Activated CD4-positive, alpha-beta T cell treated with anti-CD3 and anti-CD28 coated beads for 48 hours (primary cell): Measurements from ENCODE around the gene ADGRA1.
"Not testable (repeated sequence)": the region's sequence is repeated elsewhere in the genome, so short reads cannot be mapped to it uniquely, and the experiment has no call there.

Experiments
- DNase-seq: peaks from one replicate; pipeline ENCODE4 v3.0.0-alpha.2; 2020

The ADGRA1 gene

GRCh38 chr10:133097961-133098360, 10.2 kb downstream of the ADGRA1 start:
- DNase-seq, result no peak

- no peak for DNase-seq
Measured at GRCh38 chr10:133098426-133099124, 10.9 kb downstream of the ADGRA1 start.

DNA sequence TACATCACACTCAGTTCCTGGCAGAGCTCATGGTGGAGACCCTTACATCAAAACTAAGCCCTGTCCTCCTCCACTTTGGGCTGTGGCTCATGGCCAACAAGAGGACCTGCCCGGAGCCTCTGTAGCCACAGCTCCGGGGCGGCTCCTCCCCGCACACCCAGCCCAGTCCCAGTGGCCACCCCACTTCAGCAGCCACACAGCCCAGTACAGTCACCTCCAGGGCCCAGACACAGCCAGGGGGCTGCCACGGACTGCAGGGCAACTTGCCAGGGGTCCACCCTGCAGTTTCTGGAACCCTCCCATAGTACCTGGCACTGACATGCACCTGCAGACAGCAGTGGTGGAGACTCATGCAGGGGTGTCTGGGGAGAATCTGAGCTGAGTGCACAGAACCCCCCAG, 11.8 kb downstream of the ADGRA1 start:
- no peak for DNase-seq

DNA sequence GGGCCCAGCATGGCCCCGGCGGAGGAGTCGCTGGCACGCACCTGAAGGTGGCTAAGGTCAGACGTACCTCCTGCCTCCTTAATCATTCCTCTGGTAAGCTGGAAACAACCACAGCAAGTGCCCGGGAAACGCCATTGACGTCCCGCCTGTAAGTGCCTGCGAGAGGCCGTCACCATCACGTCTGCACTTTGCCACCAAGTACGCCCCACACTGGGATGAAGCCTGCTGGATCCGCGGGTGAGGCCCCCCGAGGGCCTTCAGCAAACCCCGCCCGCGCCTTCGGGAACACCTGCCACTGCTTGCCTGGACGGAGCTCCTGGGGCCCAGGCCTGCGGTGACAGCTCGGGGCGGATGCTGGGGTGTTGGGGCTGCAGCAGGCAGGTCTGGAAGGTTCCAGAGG, 12.5 kb downstream of the ADGRA1 start:
- no peak for DNase-seq

DNA sequence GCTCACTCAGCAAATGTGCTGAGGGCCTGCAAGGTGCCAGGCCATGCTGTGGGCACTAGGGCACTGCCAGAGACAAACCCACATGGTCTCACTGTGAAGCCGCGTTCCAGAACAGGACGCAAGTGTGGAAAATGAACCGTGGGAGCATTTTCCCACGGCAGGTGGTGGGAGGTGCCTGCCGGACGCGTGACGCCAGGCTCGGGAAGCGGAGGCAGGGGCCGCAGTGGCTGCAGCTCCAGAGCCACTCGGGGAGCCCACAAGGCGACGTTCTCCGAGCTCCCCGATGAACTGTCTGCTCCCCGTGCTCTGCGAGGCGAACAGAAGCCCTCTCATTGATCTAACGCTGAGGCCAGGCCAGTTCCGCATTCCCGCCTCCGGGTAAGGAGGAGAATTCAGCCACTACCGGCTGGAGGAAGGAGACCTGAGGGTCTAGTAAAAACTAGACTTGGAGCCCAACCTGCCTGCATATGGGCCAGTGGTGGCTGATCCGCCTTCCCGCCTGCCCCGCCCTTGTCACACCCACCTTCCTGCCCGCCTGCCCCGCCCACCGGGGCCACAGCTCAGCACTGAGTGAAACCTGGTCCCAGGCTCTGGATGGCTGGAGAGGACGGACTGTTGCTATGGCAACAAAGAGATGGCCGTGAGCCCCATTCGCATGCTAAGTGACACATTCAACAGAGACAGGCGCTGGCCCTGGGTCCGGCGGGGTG, 13.1 kb downstream of the ADGRA1 start:
- peak; percentile 50 for DNase-seq

DNA sequence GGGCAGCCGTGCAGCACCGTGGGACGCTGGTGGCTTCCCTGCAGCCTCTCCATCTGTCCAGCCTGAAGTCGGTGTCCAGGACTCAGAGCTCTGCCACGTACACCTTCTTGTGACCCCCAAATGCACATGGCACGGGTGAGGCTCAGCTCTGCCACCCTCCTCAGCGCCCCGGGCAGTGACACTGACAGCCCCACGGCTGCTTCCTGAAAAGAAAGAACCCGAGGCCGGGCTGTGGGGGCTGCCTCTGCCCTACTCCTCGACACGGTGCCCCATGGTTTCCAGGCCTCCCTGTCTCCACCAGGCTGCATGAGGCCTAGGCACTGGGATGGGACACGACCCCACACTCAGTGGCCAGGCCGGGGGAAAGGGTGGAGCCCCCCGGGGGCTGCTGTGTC, 13.7 kb downstream of the ADGRA1 start:
- DNase-seq, result no peak

GRCh38 chr10:133102415-133103095, 14.8 kb downstream of the ADGRA1 start:
- no peak for DNase-seq

GRCh38 chr10:133103311-133103910, 15.7 kb downstream of the ADGRA1 start:
- no peak for DNase-seq

DNA sequence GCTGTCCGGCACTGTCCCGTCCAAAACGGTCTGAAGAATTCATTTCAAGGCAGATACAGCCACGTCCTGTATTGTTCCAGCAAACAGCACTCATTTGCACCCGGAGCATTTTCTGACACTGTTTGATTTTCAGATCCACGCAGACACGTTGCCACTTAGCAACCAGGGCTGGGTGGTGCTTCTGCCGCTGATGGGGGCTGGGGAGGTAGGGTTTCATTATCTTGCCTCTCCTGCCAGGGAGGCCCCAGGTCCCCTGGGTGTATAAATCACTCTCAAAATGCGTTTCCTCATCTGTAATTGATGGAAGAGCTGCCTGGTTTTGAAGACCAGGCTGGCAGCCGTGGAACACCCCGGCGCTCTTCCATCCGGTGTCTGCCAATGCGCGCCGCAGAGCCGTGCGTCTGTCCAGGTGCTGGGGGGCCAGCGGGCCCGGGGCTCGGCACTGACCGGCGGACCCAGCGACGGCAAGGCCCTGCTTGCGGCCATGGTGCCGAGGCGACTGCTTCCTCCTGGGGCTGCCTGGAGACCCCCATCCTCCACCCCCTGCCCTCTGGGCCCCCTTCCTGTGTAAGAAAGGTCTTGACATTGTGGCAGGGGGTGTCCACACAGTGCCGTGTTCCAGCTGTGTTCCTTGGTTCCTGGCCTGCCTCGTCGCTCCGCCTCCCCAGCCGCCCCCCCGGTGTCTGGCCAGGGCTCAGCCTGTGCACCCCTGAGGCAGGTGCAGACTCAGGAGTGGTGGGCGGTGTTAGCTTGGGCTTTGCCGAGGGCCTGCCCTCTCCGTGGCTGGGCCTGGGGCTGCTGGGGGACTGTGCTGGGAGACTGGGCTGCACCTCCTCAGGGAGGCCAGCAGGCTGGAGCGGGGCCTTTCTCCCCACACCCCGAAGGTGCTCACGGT, 16.6 kb downstream of the ADGRA1 start:
- DNase-seq, result no peak

GRCh38 chr10:133104963-133105640, 17.4 kb downstream of the ADGRA1 start:
- DNase-seq, result no peak

- no peak for DNase-seq
Measured at GRCh38 chr10:133105686-133106390, 18.1 kb downstream of the ADGRA1 start.

GRCh38 chr10:133106516-133106915, 18.8 kb downstream of the ADGRA1 start:
- no peak for DNase-seq

DNA sequence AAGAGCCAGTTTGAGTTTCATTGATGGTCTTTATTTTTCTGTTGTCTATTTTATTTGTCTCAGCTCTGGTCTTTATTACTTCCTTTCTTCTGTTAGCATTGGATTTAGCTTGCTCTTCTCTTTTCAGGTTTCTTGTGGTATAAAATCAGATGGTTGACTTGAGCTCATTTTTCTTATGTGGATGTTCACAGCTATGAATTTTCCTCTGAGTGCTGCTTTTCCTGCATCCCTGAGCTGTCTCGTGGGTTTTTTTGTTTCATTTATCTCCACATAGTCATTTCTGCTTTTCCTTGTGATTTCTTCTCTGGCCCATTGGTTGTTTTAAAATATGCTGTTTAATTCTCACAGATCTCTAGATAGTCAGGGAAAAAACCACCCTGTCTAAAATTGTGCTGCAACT, 19.7 kb downstream of the ADGRA1 start:
- DNase-seq, result no peak

DNA sequence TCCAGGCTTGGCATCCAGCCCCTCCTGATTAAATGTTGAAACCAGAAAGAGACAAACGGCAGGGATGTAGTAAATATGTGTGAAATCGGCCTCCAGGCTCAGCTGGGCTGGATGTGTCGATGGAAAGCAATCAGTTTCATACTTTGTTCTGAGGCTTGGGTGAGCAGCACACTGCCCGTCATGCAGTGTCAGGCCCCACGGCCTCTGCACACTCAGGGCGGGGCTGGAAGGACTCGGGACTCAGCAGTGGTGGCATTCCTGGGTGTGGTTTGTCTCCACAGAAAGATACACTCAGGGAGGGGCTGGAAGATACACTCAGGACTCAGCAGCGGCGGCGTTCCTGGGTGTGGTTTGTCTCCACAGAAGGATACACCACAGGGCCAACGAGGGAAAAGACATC, 22.0 kb downstream of the ADGRA1 start:
- DNase-seq, result no peak

- DNase-seq, result no peak
Measured at GRCh38 chr10:133110133-133110532, 22.4 kb downstream of the ADGRA1 start.

GRCh38 chr10:133110609-133111275, 23.0 kb downstream of the ADGRA1 start:
- DNase-seq, result no peak

- DNase-seq, result not testable (repeated sequence)
Measured at GRCh38 chr10:133111640-133112039, 23.9 kb downstream of the ADGRA1 start.

DNA sequence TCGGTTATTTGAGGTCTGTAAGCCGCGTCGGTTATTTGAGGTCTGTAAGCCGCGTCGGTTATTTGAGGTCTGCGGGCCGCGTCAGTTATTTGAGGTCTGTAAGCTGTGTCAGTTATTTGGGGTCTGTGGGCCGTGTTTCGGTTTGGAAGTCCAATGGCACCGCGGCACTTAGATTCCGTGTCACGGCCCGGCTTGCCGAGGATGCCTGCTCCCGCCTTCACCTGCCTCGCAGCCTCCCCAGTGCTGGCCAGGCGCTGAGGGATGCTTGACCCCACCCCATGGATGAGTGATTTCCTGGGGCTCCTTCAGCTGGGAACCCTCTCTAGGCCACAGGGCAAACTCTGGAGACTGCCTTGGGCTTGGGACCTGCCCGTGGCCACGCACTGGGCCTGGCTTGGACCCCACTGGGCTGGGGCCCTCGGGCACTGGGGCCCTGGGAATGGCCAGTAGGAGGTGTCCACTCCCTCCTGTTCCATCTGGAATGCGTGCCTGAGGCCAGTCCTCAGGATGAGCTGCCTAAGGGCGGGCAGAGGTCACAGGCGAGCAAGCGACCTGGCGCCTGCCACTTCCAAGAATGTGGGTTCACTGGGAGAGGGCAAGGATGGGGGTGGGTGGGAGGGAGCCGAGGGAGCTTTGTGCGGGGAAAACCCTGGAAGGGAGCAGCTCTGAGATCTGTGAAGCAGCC, 25.6 kb downstream of the ADGRA1 start:
- no peak for DNase-seq

DNA sequence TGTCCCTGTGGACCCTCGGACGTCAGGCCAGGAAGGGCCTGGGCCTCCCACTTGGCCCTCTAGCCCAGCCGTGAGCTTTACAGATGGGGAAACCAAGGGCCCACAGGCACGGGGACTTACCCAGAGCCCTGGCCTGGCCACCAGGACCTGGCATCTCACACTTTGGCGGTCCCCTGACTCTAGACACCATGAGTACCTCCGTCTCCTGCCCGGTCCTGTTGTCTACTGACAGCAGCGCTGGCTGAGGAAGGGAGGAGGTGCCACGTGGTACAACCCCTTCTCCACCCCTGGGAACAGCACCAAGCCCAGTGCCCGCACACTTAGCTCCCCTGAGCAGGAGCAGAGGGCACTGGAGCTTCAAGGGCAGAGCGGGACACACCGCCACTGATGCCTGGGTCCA, 26.1 kb downstream of the ADGRA1 start:
- no peak for DNase-seq

DNA sequence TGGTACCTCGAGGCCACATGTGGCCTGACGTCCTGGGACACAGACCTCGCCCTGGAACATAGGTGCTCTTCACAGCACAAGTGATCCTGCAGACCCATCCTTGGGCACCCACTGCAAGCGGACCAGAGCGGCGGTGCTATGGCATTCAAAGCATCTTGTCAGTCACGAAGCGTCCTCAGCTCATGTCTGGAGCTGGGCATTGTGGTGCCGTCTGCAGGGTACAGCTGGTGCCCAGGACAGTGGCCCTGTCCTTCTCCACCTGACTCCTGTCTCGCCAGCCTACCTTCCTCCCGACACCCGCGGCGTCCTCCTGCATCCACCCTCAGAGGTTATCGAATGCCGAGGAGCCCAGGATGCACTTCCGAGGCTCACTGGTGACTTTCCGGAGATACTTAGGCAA, 26.5 kb downstream of the ADGRA1 start:
- no peak for DNase-seq
